Esophagus muscularis mucosa (tissue), 4 donors: ENCODE data around the gene AFTPH.

Source experiments
- EP300 ChIP-seq: sonication (generic); formaldehyde crosslinking; IDR thresholded peaks from one replicate; pipeline ENCODE4 v1.6.1; 2017; ENCODE audit warnings: antibody characterized with exemption
- POLR2AphosphoS5 ChIP-seq, 2 donors: sonication (generic); formaldehyde crosslinking; IDR thresholded peaks; one replicate each; pipeline ENCODE4 v1.6.1; 2017; ENCODE audit warnings: antibody characterized with exemption in 2 of 2
- TF ChIP-seq, protein P1 (sequence below), 3 experiments: fragments of 200-600 bp in 2 of 3; fragments of 450-650 bp in 1 of 3; sonication (generic) in 2 of 3; IDR thresholded peaks; one replicate each; pipeline ENCODE4 v1.5.1; 2017 to 2019; ENCODE audit warnings: antibody characterized with exemption in 3 of 3, mild to moderate bottlenecking in 2 of 3, moderate library complexity in 1 of 3

DNA sequence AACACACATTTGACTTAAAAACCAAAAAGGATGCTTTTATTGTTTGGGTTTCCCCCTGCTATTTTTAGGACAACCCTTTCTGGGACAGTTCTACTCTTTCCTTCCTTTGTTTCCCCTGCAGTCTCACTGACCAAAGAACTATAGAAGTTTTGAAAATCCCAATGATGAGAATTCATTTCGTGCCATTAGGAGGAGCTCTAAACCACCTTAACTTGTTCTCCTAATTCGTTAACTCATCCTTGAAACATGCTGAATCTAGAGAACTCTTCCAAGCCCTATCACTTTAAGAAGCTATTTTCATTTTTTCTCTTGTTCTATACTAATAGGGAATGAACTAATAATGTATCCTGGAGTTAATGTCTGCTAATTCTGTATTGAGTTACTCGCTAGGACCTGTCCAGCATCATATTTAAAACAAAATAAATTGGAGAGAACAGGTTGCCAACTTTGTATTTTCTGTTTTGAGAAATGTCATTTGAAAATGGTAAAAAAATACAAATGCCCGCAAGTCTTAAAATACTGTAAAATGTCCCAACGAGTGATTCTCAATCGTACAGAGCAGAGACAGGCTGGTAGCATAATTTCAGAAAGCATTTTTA is 62.9 kb downstream of the AFTPH start:
- TF ChIP-seq POLR2AphosphoS5 (IDR thresholded peaks at IDR 0.05): no peak
- TF ChIP-seq, protein P1, sequence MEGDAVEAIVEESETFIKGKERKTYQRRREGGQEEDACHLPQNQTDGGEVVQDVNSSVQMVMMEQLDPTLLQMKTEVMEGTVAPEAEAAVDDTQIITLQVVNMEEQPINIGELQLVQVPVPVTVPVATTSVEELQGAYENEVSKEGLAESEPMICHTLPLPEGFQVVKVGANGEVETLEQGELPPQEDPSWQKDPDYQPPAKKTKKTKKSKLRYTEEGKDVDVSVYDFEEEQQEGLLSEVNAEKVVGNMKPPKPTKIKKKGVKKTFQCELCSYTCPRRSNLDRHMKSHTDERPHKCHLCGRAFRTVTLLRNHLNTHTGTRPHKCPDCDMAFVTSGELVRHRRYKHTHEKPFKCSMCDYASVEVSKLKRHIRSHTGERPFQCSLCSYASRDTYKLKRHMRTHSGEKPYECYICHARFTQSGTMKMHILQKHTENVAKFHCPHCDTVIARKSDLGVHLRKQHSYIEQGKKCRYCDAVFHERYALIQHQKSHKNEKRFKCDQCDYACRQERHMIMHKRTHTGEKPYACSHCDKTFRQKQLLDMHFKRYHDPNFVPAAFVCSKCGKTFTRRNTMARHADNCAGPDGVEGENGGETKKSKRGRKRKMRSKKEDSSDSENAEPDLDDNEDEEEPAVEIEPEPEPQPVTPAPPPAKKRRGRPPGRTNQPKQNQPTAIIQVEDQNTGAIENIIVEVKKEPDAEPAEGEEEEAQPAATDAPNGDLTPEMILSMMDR (IDR thresholded peaks at IDR 0.05): peak; percentile 64 to 69 (median 67)
- no peak for TF ChIP-seq EP300
